HepG2 (cell line): ENCODE measurements around the gene YKT6. TPM values are rescaled to one million over a fixed set of nuclear protein-coding genes. Genes with fewer than 3 reads are reported as not detected.

Experiments
- ATAC-seq: fragments of 200-7000 bp; cut with Tn5 transposase; 3 replicates; pipeline ENCODE4 v1.9.1; 2020; ENCODE audit warnings: mild to moderate bottlenecking, moderate library complexity
- BruUV-seq: library from RNA; stranded (reverse); fragments of 400-500 nt; replicated peaks from 2 replicates; lab custom pipeline; 2021; lab: Mats Ljungman, UMichigan
- CTCF ChIA-PET: fragments of 300-600 bp; formaldehyde crosslinking; extraction: SDS; loops from one replicate; lab custom pipeline; 2021; ENCODE audit warnings: low total read pairs, inconsistent platforms, low intra/inter-chr PET ratio; lab: Yijun Ruan, JAX
- POLR2A ChIA-PET: fragments of 350-600 bp; sonication (Branson Sonifier 250); formaldehyde crosslinking; loops from one replicate; lab custom pipeline; 2020; ENCODE audit warnings: antibody characterized with exemption, inconsistent platforms; lab: Yijun Ruan, JAX
- DNase-seq: peaks from one replicate; pipeline ENCODE4 v3.0.0-alpha.2; 2015; ENCODE audit warnings: low spot score
- FAIRE-seq: peaks from 3 replicates; lab custom pipeline; 2011; peaks lifted over from hg19 to GRCh38; lab: Jason Lieb, UNC
- H2AFZ ChIP-seq: one replicate; pipeline ENCODE4 v1.6.1; 2011; ENCODE audit warnings: low read length, inconsistent platforms
- H3K27ac ChIP-seq: fragments of 300-600 bp; 3 replicates; pipeline ENCODE4 v1.8.0; 2011; ENCODE audit warnings: mixed run types, mild to moderate bottlenecking, mixed read lengths, low read length, inconsistent platforms; ENCODE audit not compliant: insufficient read depth; ENCODE audit errors: extremely low read length
- H3K27me3 ChIP-seq, 2 experiments: fragments of 200-600 bp in 1 of 2; 2 replicates in 1 of 2; 3 replicates in 1 of 2; pipeline versions ENCODE4 v1.6.0 to v1.8.0; 2011; ENCODE audit warnings: low read length in 2 of 2, mild to moderate bottlenecking in 2 of 2, moderate library complexity in 2 of 2, inconsistent platforms in 1 of 2; ENCODE audit not compliant: insufficient read depth in 2 of 2, control insufficient read depth in 1 of 2
- H3K36me3 ChIP-seq, 2 experiments: fragments of 200-600 bp in 1 of 2; replicated peaks in 1 of 2; 2 replicates in 1 of 2; 3 replicates in 1 of 2; pipeline versions ENCODE4 v1.5.1 to v1.8.0; 2011; ENCODE audit warnings: low read length in 2 of 2, inconsistent platforms in 1 of 2; ENCODE audit not compliant: insufficient read depth in 2 of 2, control insufficient read depth in 1 of 2
- H3K4me1 ChIP-seq: 2 replicates; pipeline ENCODE4 v1.5.1; 2012; ENCODE audit warnings: low read length, inconsistent platforms; ENCODE audit not compliant: insufficient read depth
- H3K4me2 ChIP-seq: 2 replicates; pipeline ENCODE4 v1.6.0; 2011; ENCODE audit warnings: low read depth, low read length, inconsistent platforms
- H3K4me3 ChIP-seq, 3 experiments: fragments of 200-600 bp in 1 of 3; sonication (generic), shearing (Covaris generic) in 1 of 3; replicated peaks in 1 of 3; 2 replicates each; pipeline ENCODE4 v1.5.1; 2011 to 2016; ENCODE audit warnings: low read length in 3 of 3, inconsistent platforms in 2 of 3, low read depth in 2 of 3, mild to moderate bottlenecking in 2 of 3, control low read depth in 1 of 3, mixed read lengths in 1 of 3; ENCODE audit not compliant: insufficient read depth in 1 of 3
- H3K79me2 ChIP-seq: one replicate; pipeline ENCODE4 v1.6.1; 2011; ENCODE audit warnings: low read length, inconsistent platforms; ENCODE audit not compliant: insufficient read depth
- H3K9ac ChIP-seq: 2 replicates; pipeline ENCODE4 v1.6.0; 2011; ENCODE audit warnings: mild to moderate bottlenecking, low read depth, low read length, inconsistent platforms; ENCODE audit not compliant: insufficient read depth
- H3K9me3 ChIP-seq: 2 replicates; pipeline ENCODE4 v1.5.1; 2012; ENCODE audit warnings: mild to moderate bottlenecking, low read length
- H4K20me1 ChIP-seq: 2 replicates; pipeline ENCODE4 v1.6.0; 2011; ENCODE audit warnings: inconsistent platforms, mild to moderate bottlenecking, low read length, moderate library complexity; ENCODE audit not compliant: insufficient read depth
- FOSL2 ChIP-seq: sonication (generic); formaldehyde crosslinking; IDR thresholded peaks from 2 replicates; pipeline ENCODE4 v1.4.0; 2020; ENCODE audit warnings: missing genetic modification reagents
- HNRNPL ChIP-seq: fragments of 200-400 bp; formaldehyde crosslinking; IDR thresholded peaks from 2 replicates; pipeline ENCODE4 v1.6.1; 2017; ENCODE audit warnings: mild to moderate bottlenecking, low read depth, low read length
- SP4 ChIP-seq: sonication (generic); formaldehyde crosslinking; IDR thresholded peaks from 2 replicates; pipeline ENCODE4 v1.8.1; 2023; ENCODE audit warnings: mild to moderate bottlenecking, missing genetic modification reagents
- ZBTB43 ChIP-seq: sonication (generic); formaldehyde crosslinking; conservative IDR thresholded peaks from 2 replicates; pipeline ENCODE4 v1.4.0; 2020; ENCODE audit warnings: missing genetic modification reagents
- ZNF768 ChIP-seq: sonication (generic); formaldehyde crosslinking; IDR thresholded peaks from 2 replicates; pipeline ENCODE4 v1.4.0; 2020; ENCODE audit warnings: missing genetic modification reagents
- WGBS: methylation state at CpG from one replicate; pipeline ENCODE4 v1.1.6; 2017; ENCODE audit warnings: low lambda C conversion rate; 5-methylcytosine and 5-hydroxymethylcytosine counted together
- in situ Hi-C: cut with HindIII; loops from 2 replicates; pipeline ENCODE4 v1.10.0; 2017; ENCODE audit warnings: low pct_unique_long_range_greater_than_20kb; ENCODE audit not compliant: extremely low pct_ligation_motif_present
- intact Hi-C: fragments of 100-400 bp; cut with micrococcal nuclease; formaldehyde crosslinking; loops from one replicate; pipeline ENCODE4 v1.10.0; 2022; ENCODE audit not compliant: unreplicated experiment
- polyA plus RNA-seq, 8 experiments: library from polyadenylated mRNA; depleted of rRNA in 3 of 8; stranded (reverse) in 7 of 8; unstranded in 1 of 8; fragments of >200 nt; fragmentation: Illumina TruSeq in 4 of 8; extraction: Trizol in 4 of 8; gene quantifications; 2 replicates each; pipeline versions ENCODE4 v1.2.1 to v1.2.3, GENCODE V29; 2011 to 2016; ENCODE audit warnings: low read depth in 4 of 8, missing spikeins in 1 of 8, mixed read lengths in 1 of 8; ENCODE audit not compliant: insufficient read depth in 1 of 8
- total RNA-seq, 5 experiments: library from RNA; depleted of rRNA; stranded (reverse); fragments of >200 nt; fragmentation: Illumina TruSeq; extraction: Trizol; gene quantifications; 2 replicates each; pipeline ENCODE4 v1.2.3, GENCODE V29; 2016; ENCODE audit warnings: low read depth in 1 of 5
- TF ChIP-seq, protein P1 (sequence below): IDR thresholded peaks from 2 replicates; pipeline ENCODE4 v1.6.1; 2016; ENCODE audit warnings: missing compliant biosample characterization, missing genetic modification reagents, borderline replicate concordance

Gene YKT6
- total and polyA plus RNA-seq, 2 of the 13 experiments (the other 11 are each of a cell fraction or from before 2014, with no cell fraction given) = 52.2 to 60.3 TPM

DNA sequence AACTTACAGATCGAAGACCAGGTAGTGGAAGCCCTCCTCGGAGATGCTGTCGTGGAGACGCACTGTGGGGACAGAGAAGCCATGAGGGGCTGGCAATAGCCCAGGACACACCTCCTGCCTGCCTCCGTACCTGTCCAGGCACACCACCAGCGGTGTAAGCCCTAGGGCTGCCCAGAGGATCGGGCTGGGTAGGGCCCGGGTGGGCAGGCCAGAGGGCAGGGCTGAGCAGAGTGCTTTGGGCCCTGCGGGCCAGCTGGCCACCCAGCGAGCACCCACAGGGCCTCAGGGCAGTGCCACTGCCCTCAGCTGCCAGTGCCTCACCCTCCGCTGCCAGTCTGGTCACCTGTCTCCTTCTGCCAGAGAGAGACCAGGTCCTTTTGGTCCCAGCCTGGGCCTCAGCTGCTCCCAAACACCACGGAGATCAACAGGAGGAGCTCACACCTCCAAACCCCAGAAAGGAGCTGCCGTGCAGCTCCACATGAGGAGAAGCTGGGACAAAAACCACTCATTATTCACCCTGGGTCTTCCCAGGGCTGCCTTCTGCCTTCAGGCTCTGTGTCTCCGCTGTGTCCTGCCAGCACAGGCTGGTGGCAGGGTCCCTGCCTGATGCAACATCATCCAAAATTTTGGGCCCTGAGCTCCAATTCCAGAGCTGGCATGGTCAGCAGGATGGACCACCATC lies 58.2 kb downstream of the YKT6 start:
- no peaks in the 10 kb centered on the region for H3K9me3 ChIP-seq
- in situ Hi-C loops = no loop called here
- no peak overlapping the region for H3K9ac ChIP-seq
- TF ChIP-seq, protein P1, sequence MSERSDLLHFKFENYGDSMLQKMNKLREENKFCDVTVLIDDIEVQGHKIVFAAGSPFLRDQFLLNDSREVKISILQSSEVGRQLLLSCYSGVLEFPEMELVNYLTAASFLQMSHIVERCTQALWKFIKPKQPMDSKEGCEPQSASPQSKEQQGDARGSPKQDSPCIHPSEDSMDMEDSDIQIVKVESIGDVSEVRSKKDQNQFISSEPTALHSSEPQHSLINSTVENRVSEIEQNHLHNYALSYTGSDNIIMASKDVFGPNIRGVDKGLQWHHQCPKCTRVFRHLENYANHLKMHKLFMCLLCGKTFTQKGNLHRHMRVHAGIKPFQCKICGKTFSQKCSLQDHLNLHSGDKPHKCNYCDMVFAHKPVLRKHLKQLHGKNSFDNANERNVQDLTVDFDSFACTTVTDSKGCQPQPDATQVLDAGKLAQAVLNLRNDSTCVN (CRISPR knock-in tag) = no peak
- TF ChIP-seq HNRNPL = 0 out of 2 replicates have a peak, but pooled peaks have one; percentile 19
- no TSS peak for BruUV-seq
- H3K79me2 ChIP-seq = no peaks in the 10 kb centered on the region
- H2AFZ ChIP-seq = no peak overlapping the region
- ATAC-seq (no peak), DNase-seq (no peak), FAIRE-seq (no peak)
- peaks cover 17 to 42% of the 10 kb centered on the region in 2 experiments; a peak in 4 of 5 replicates for H3K27me3 ChIP-seq
- ChIA-PET CTCF (no interaction called here), POLR2A (no interaction called here)
- intact Hi-C loops = no loop called here
- no peaks in the 10 kb centered on the region for H4K20me1 ChIP-seq
- peaks cover 18% of the 10 kb centered on the region for H3K4me1 ChIP-seq
- H3K4me2 ChIP-seq = no peak overlapping the region
- no peak overlapping the region for H3K4me3 ChIP-seq
- H3K36me3 ChIP-seq = no peaks in the 10 kb centered on the region
- H3K27ac ChIP-seq = no peak overlapping the region
- 50% methylated on average over 1 of the region's 14 CpGs for WGBS

DNA sequence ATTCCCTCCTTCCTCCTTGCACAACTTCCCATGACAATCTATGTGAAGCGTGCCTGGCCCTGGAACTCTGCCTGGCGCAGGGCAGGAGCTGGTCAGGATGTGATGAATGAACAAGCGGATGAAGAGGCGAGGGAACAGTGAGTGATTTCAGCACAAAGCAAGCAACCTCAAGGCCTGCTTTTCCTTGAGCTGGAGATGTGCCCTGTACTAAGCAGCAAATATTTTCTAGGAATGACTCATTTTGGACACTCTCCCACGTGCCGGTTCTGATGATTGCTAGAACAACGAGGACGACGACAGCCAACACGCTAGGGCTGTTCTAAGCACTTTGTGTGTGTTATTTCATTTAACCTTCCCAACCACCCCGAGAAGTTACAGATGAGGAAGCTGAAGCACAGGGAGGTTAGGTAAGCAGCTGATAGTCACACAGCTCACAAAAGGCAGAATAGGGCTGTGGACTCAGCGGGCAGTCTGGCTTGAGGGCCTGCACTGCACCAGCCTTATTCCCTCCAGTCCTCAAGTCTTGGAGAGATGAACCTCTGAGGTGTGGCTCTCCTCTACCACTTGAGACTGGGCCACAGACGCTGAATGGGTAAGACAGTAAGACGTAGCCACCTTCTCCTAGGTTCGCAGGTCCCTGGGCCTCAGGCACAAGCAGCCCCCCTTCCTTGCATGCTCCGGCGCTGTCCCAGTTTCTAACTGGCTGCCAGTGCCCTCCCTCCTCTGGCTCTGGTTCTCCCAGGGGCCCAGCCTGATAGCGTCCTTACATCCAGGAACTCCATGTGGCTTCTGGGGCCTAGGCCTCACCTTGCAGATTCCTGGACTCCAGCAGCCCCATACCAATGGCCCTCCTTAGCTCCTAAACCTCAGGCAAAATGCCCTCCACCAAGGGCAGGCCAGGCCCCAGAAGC lies 59.0 kb downstream of the YKT6 start:
- no peak overlapping the region for H3K4me3 ChIP-seq
- peak; percentile 3 for DNase-seq
- intact Hi-C loops (no loop called here), in situ Hi-C loops (no loop called here)
- no peaks in the 10 kb centered on the region for H4K20me1 ChIP-seq
- CTCF ChIA-PET = no interaction called here
- H2AFZ ChIP-seq = no peak overlapping the region
- TF ChIP-seq FOSL2 (CRISPR knock-in tag) = peak; percentile 39
- no peak for TF ChIP-seq SP4 (CRISPR knock-in tag)
- TF ChIP-seq ZNF768 (CRISPR knock-in tag) = peak; percentile 84
- TF ChIP-seq ZBTB43 (CRISPR knock-in tag) = no peak
- TF ChIP-seq, all 625 proteins: peak for 2
- Histone ChIP-seq H3K4me1 (peaks cover 18% of the 10 kb centered on the region), H3K9me3 (no peaks in the 10 kb centered on the region), H3K4me2 (no peak overlapping the region), H3K27me3 (peaks cover 20 to 50% of the 10 kb centered on the region in 2 experiments; a peak in 4 of 5 replicates), H3K9ac (no peak overlapping the region), H3K27ac (no peak overlapping the region), H3K36me3 (no peaks in the 10 kb centered on the region), H3K79me2 (no peaks in the 10 kb centered on the region)
- POLR2A ChIA-PET = no interaction called here
- WGBS = 18% methylated on average over 15 of the region's 18 CpGs
- FAIRE-seq = no peak
- BruUV-seq = no TSS peak
- ATAC-seq = no peak
